DMS79 treated with DMSO at 0.1 percent for 48 hours (cell line): Measurements from ENCODE around the gene SYPL2.
A peak's percentile ranks its signal among the peaks of the same experiment; 100 is the strongest.

Experiments
- DNase-seq: peaks from one replicate; lab custom pipeline; 2025; lab: John Stamatoyannopoulos, UW

The SYPL2 gene

DNA sequence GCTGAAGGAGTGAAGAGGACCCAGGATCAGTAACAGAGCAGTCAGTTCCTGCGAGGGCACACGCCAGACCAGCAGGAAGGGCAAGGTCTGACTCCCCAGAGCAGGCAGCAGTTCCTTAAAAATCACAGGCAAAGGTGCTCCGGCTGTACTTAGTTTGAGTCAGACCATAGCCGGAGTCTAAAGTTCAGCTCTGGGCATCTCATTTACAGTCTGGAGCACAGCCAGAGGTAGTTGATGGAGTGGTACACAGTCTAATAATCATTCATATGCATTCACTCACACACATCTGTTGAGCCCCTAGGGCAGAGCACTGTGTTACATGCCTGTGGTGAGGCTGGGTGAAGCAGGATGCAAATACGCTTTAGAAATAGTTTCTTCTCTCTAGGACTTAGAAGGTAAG lies 50.5 kb downstream of the SYPL2 start:
- peak; percentile 31 for DNase-seq

- DNase-seq: no peak
Measured at GRCh38 chr1:109517337-109517736, 51.0 kb downstream of the SYPL2 start.

DNA sequence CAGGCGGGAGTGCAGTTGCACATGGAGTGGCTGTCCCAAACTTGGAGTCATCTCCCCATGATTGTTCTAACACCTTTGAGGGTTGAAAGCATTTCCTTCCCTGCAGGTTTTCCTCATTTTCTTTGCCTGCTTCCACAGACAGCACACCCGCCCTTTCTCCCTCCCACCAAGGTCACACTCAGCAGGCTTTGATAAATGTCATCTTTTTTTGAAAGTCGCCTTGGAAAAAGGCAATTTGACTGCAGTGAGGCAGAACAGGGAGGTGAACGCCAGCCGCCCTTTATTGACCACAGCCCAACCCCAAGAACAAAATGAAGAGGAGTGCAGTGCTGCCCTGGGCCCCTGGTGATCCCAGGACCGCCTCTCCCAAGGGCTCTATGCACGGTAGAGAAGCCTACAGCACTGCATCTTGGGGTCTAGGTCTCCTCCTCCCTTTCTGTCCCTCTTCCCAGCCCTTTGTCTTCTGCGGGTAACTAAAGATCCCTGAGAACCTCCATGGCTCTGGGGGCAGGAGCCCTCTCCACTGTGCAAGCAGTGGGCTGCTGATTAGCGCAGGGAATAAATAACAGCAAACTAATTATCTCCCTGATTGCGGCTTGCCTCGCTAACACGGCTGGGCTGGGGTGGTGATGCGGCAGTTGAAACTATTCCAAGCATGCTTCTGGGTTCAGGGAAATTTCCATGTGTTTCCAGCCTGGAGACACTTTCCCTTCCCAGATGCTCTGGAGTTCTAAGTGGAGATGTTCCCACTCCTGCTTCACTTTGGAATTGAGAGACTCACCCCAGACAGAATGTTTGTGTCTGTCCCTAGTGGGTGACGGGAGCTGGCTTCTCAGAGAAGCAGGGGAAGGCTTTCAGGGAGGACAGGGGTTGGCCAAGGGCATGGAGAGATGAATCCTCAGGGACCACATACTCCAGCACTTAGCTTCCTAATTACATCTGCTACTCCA lies 54.9 kb downstream of the SYPL2 start:
- no peak for DNase-seq

GRCh38 chr1:109522026-109522425 lies 55.7 kb downstream of the SYPL2 start:
- no peak for DNase-seq

GRCh38 chr1:109523706-109524105 lies 57.4 kb downstream of the SYPL2 start:
- DNase-seq: no peak

- no peak for DNase-seq
Measured at GRCh38 chr1:109527098-109527811, 60.9 kb downstream of the SYPL2 start.

GRCh38 chr1:109527846-109528695 lies 61.7 kb downstream of the SYPL2 start:
- no peak for DNase-seq

GRCh38 chr1:109528712-109529111 lies 62.4 kb downstream of the SYPL2 start:
- DNase-seq: no peak

- DNase-seq: peak; percentile 87
Measured at GRCh38 chr1:109529881-109530456, 63.6 kb downstream of the SYPL2 start.

- DNase-seq: peak; percentile 94
Measured at GRCh38 chr1:109530457-109531087, 64.2 kb downstream of the SYPL2 start.

DNA sequence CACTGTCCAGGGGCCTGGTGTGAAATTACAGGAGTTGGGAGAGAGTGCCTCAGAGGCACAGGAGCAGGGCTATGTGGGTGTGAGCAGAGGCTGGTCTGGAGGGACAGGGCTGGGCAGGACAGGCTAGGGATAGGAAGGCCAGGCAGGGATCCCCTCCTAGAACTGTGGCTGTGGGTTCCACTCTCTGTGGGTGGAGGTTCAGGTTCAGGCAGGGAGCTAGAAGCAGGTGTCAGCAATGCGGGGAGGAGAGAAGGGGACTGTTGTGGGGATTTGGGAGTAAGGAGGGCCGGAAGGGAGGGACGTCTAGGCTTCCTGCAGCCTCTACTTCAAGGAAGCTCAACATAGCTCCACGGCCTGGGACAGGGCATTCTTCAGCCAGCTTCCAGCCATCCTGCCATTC lies 65.0 kb downstream of the SYPL2 start:
- no peak for DNase-seq
